Sigmoid colon (tissue), 4 donors: Measurements from ENCODE around the gene ACAD11.

ENCODE experiments used
- EP300 ChIP-seq, 4 donors: sonication (generic); formaldehyde crosslinking; IDR thresholded peaks; one replicate each; pipeline ENCODE4 v1.6.1; 2017; ENCODE audit warnings: antibody characterized with exemption in 4 of 4
- POLR2A ChIP-seq, 2 donors: fragments of 450-650 bp; IDR thresholded peaks; one replicate each; pipeline ENCODE4 v1.6.1; 2016; ENCODE audit warnings: antibody characterized with exemption in 2 of 2, mild to moderate bottlenecking in 2 of 2, moderate library complexity in 2 of 2
- POLR2AphosphoS5 ChIP-seq, 4 donors: sonication (generic); formaldehyde crosslinking; IDR thresholded peaks; one replicate each; pipeline ENCODE4 v1.6.1; 2017; ENCODE audit warnings: antibody characterized with exemption in 4 of 4
- TF ChIP-seq, protein P1 (sequence below), 4 experiments: fragments of 450-650 bp in 3 of 4; fragments of 200-600 bp in 1 of 4; IDR thresholded peaks; one replicate each; pipeline ENCODE4 v1.5.1; 2016 to 2019; ENCODE audit warnings: antibody characterized with exemption in 4 of 4, mild to moderate bottlenecking in 3 of 4, moderate library complexity in 2 of 4

DNA sequence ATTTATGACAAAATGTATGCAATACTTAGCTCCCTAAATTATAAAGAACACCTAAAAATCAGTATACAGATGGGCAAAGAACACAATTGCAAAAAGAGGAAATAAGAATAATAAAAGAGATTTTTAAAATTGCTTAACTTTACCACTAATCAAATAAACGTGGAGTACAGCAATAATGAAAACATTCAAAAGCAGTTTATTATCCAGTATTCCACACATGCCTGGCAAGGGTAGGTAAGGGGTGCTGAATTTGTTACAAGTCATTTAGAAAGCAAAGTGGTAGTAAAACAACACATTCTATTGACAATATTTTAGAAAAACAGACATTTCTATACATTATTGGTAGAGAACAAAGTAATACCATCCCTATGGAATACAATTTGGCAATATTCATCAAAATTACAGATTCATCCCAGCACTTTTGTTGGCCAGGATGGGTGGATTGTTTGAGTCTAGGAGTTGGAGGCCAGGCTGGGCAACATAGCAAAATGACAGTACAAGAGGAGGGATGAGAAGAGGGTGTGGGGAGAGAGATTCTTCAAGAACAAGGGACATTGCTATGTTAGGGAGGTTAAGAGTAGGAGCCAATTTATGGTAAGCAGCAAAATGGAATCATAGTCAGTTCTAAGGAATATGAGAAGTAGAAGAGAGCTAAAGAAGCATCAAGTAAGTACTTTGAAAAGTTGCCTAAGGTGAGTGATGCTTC lies 66.2 kb downstream of the ACAD11 start:
- TF ChIP-seq EP300 (IDR thresholded peaks at IDR 0.05) (no peak), POLR2A (IDR thresholded peaks at IDR 0.05) (no peak), POLR2AphosphoS5 (IDR thresholded peaks at IDR 0.05) (no peak)
- TF ChIP-seq, protein P1, sequence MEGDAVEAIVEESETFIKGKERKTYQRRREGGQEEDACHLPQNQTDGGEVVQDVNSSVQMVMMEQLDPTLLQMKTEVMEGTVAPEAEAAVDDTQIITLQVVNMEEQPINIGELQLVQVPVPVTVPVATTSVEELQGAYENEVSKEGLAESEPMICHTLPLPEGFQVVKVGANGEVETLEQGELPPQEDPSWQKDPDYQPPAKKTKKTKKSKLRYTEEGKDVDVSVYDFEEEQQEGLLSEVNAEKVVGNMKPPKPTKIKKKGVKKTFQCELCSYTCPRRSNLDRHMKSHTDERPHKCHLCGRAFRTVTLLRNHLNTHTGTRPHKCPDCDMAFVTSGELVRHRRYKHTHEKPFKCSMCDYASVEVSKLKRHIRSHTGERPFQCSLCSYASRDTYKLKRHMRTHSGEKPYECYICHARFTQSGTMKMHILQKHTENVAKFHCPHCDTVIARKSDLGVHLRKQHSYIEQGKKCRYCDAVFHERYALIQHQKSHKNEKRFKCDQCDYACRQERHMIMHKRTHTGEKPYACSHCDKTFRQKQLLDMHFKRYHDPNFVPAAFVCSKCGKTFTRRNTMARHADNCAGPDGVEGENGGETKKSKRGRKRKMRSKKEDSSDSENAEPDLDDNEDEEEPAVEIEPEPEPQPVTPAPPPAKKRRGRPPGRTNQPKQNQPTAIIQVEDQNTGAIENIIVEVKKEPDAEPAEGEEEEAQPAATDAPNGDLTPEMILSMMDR (IDR thresholded peaks at IDR 0.05), result no peak
